HG02943 (cell line): ENCODE results near the gene FOXL3.
"Not testable (repeated sequence)": the region's sequence is repeated elsewhere in the genome, so short reads cannot be mapped to it uniquely, and the experiment has no call there.

Experiments used
- ATAC-seq: cut with Tn5 transposase; IDR thresholded peaks from one replicate; pipeline ENCODE4 v1.9.1; 2021; ENCODE audit warnings: mild to moderate bottlenecking, low read depth, moderate library complexity; ENCODE audit not compliant: unreplicated experiment

FOXL3 gene

DNA sequence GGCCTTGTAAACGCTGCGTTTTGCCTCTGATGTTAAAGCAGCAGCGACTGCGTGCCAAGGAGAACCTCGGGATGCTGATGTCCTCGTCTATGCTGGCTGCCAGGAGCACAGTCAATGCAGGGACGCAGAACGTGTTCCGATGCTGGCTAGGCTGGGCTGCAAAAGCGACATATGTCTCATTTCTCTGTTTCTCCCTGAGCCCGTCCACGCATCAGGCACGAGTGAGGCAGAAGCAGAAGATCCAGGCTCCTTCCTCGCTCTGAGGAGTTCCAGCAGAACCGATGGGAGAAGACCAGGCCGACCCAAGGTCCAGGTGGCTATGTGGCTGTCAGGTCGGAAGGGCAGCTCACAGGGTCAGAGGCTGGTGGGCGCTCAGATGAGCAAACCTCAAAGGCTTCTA lies 3.7 kb upstream of the FOXL3 start:
- ATAC-seq = no peak

DNA sequence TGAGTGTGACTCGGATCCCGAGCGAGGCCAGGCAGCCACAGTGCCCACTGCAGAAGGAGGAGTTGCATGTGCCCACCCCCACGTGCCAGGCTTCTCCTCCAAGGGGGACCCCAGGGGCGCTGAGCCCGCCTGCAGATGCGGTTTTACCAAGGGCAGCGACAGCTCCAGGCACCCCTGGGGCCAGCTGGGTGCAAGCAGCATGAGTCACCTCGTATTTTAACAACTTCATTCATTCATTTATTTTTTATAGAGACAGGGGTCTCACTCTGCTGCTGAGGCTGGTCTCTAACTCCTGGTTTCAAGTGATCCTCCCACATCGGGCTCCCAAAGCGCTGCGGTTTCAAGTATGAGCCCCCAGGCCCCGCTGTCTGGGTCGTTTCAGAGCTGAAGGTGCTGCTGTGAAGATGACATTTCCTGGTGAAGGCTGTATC lies 1.3 kb upstream of the FOXL3 start:
- no peak for ATAC-seq

DNA sequence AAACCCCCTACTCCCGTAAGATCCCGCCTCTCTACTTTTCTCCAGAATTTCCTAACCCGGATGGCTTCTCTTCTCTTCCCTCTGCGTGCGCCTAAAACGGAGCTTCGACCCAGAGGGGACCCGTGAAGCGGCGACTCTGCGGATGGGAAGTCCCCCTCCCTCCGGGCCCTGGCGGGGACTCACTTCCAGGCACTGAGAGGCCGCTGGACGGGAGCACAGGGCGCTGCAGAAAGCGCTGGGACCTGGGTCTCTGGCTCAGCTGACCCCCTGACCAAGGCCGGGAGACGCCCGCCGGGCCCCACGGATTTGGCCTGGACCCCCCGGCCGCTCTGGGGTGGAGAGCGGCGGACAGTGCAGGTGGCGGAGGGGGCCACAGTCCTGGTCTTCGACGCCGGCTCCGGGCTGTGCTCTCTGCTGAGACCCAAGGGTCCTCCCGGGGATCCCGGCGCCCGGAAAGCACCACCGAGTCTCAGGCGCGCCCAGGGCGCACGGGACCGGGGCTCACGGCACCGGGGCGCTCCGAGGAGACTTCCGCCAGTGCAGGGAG lies 688 bp upstream of the FOXL3 start:
- ATAC-seq = no peak

DNA sequence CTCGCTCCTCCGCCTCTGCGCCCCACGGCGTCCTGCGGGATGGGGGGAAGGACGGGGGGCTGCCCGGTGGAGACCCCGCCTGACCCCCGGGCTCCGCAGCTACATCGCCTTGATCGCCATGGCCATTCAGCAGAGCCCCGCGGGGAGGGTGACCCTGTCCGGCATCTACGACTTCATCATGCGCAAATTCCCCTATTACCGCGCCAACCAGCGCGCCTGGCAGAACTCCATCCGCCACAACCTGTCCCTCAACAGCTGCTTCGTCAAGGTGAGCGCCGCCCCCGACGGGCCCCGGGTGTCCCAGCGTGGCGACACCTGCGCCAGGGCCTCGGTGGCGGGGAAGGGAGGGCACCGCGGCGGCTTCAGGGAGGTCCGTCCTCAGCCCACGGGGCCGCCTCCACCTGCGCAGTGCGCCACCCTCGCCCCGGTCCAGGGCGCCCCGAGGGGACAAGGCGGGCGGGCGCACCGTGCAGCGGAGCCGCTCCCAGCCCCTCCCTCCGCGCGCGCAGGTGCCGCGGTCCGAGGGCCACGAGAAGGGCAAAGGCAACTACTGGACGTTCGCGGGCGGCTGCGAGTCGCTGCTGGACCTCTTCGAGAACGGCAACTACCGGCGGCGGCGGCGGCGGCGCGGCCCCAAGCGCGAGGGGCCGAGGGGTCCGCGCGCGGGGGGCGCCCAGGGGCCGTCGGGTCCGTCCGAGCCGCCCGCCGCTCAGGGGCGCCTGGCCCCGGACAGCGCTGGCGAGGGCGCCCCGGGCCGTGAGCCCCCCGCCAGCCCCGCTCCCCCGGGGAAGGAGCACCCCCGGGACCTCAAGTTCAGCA lies 793 bp downstream of the FOXL3 start:
- ATAC-seq = no peak

DNA sequence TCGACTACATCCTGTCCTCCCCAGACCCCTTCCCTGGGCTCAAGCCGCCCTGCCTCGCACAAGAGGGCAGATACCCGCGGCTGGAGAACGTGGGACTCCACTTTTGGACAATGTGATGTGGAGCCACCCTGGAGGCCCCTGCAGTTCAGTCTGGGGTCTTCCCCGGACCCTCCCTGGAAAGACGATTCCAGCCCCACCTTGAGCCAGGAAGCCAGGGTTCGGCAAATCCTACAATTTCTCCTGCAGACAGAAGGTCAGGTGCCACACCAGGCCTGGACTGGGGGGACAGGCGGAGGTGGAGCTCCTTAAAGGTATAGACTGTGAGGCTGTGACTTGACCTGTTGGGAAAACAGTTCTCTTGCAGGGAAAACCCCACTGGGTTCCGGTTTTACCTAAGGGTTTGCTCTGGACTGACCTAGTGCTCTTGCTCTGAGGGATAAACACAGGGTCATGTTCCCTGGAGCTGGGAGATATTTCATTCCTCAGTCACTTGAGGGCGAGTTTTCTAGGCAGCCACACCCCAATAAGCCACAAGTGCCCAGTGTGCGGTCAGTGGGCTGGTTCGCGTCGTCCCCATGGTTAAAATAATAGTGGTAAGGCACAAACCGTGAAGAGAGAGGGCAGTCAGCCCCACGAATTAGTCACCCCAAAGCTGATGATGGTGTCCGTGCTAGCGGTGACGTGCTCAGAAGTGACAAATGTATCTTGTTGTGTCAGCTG lies 1.6 kb downstream of the FOXL3 start:
- ATAC-seq = no peak

DNA sequence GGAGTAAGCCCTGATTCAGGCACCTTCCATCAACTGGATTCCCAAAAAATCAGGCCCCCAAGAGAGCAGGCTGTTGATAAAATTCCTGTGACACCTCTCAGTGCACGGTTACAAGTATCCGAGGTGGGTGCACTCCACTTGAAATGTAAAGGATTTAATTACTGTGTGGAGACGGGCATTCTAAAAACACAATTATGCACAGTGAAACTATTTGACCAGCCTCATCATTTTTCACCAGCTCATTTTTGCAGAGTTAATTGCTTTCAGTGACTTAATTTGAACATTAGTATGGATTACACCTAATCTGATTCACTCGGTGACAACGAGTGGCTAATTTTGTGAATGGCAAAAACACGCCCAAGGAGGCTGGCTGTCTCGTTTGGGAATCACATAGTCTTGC lies 2.3 kb downstream of the FOXL3 start:
- no peak for ATAC-seq

DNA sequence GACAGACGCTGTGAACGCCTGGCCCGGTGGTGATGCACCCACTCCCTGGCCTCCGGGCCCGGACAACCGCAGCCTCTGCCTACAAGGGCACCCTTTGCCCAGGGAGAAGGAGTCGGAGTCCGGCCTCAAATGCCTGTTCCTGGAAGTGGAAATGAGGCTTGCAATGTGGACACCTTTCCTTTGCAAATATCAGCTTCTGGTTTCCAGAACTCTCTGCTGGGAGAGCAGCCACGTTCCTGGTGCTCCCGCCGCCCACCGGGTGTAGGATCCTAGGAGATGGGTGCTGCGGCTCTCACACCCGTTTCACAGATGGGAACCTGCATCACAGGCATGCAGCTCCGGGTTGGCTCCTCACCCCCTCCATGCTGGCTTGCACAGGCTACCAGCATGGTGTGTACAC lies 2.9 kb downstream of the FOXL3 start:
- ATAC-seq = no peak

DNA sequence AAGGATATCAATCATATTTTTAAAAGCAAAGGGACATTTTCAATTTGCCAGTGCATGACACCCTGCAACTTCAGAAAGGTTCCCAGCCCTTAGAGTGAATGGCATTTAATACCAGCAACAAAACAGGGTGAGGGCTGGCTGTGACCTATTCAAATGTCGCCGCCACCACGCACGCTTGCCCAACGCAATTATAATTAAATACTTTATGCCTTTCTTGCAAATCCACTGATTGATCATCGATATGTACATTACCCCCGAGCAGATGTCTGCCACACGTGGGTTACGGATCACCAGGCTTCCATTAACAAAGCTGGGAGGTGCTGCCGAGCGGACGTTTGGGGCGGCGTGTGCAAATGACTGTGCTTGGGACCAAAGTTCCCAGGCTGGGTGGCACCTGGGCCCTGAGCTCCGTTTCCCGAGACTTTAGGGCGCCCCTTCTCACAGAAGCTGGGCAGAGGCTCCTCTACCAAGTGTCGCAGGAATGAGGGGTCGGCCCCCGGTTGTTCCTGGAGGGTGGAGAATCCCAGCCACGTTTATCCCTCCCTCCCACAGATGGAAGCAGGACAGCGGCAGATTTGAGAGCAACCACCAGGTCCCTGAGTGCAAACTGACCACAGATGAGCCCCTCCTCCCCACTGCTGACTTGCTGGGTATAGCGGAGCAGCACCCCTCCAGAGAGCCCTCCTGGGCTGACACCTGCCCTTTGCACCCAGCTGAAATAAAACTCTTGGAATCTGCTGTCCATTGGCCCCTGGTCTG lies 3.9 kb downstream of the FOXL3 start:
- ATAC-seq = no peak

DNA sequence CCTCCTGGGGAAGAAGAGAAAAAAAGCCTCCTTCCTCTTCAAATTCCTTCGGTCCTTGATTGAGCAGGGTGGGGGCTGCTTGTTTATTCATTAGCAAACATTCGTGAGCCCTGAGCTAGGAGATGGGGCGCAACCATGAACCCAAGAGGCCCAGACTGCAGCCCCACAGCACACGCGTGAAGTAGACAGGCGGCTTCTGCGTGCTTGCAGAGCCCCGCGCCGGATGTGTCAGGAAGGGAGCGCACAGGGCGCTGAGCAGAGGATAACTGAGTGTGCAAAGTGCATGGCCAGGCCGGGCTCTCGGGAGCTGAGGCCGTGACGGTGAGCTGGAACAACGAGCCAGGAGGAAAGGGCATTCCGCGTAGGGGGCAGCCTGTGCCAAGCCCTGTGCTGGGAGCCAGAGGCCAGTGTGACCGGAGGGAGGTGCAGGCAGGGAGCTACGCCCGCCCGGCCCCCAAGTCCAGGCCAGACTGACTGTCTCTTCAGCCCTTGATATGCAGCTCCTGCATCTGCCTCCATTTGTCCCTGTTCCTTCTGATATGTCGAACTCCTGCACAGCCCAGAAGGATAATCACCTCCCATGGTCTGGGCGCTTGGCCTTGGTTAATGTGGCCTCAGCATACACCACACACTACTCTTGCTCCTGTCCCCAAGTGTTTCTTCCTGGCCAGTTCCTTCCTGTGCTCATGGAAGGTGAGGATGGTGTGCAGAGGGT lies 4.6 kb downstream of the FOXL3 start:
- ATAC-seq = no peak

DNA sequence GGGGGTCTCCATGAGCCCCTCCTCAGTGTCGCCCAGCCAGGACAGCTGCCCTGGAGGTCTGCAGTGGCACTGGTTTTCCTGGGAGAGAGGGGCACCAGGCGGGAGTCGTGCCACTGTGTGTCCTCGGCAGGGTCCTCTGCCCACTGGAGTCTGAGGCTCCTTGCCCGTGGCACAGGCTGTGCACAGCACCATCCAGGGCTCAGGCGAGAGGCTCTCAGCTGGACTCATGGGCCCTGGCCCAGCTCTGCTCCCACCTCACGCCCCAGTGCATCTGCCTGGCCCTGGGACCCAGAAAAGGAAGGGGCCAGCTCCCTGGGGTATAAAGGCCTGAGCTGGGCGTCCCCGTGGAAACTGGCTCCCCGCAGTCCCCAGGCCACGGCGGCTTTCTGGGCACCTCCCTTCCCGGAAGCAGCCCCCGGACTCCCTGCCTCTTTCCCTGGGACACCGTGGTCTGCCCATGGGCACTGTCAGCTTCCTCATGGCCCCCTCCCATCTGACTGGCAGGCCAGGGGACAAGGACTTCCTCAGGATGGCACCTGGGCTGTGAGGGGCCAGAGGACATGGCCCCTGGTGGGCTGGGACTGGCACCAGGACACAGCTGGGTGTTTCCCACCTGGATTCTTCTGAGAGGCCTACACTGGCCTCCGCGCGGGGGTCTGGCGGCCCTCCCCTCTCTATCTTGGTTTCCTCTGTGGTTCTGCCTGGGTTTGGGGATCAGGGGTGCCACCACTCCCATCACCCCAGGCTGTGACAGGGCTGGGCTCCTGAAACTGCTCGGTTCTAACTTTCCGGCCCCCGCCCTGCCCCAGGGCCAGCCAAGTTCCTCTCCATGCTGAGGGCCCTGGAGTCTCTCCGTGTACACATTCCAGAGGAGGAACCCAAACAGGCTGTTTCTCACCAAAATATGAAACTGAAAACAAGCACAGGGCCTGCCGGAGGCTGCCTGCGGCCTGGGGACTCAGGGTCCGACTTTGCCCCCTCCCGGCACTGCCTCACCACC lies 5.5 kb downstream of the FOXL3 start:
- no peak for ATAC-seq

DNA sequence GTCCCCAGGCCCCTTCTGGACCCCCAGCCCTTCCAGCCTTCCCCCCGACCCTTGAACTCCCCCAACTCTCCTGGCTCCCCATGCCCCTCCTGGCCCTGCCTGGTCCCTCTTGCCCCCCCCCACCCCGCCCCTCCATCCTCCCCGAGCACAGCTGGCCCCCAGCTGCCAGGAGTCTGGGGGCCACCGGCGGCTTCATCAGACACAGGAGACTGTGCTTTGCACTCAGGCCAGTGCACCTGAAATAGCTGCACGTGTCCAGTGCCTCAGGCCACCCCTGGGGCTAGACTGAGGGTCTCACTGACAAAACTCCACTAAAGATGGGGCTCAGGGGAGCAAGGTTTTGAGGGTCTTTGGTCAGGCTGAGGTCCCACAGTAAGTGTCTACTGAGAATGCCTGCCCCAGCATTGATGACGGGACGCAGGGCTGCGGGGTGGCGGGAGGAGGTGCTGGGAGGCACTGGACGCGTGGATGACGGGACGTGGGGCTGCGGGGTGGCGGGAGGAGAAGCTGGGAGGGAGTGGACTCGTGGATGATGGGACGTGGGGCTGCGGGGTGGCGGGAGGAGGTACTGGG lies 6.5 kb downstream of the FOXL3 start:
- no peak for ATAC-seq

DNA sequence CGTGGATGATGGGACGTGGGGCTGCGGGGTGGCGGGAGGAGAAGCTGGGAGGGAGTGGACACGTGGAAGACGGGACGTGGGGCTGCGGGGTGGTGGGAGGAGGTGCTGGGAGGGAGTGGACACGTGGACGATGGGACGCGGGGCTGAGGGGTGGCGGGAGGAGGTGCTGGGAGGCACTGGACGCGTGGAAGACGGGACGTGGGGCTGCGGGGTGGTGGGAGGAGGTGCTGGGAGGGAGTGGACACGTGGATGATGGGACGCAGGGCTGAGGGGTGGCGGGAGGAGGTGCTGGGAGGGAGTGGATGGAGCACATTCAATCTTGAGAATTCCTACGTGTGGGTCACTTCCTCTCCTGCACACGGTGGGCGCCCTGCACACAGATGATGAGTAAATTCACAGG lies 7.2 kb downstream of the FOXL3 start:
- not testable (repeated sequence) for ATAC-seq

DNA sequence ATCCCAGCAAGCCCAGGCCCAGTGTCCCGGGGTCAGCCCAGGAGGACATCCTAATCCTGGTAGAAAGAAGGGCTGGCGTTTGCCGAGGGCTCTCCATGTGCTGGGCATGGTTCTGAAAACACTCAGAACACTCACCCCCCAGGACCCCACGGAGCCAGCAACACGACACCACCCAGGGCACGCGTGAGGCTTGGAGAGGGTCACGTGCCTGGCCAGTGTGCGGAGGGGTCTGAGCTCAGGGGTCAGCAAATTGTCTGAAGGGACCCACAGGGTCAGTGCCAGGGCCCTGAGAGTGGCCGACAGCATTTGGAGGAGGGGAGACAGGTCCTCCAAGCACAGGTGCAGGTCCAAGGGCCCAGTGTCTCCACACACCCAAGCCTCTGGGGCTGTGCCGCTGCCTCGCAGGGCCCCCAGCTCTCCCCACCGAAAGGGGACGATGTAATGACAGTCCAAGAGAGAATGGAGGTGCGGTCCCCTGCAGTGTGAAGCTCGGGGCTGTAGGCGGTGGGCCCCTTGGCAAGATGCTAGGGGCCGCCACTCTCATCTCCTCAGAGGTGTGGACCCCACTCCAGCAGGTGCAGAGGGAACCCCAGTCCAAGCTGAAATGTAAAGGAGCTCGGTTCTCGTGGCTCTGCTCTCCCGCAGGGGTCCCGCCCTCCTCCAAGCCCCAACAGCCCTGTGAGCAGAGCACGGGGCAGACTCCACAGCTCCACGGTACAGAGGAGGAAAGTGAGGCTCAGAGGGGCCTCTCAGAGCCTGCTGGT lies 7.8 kb downstream of the FOXL3 start:
- ATAC-seq = no peak

DNA sequence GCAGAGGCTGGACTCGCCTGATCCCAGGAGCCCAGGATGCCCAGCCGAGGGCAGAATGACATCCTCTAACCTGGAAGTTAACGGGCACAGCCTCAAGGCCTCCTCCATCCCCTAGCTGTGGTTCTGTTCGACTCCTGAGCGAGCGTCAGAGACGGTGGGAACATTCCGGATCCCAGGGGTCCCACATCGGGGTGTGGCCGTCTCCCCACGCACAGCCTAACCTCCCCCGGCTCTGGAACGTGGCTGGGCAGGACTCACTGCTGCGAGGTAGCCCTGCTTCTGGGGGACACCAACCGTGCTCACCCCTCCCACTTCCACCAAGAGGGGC lies 8.4 kb downstream of the FOXL3 start:
- no peak for ATAC-seq

DNA sequence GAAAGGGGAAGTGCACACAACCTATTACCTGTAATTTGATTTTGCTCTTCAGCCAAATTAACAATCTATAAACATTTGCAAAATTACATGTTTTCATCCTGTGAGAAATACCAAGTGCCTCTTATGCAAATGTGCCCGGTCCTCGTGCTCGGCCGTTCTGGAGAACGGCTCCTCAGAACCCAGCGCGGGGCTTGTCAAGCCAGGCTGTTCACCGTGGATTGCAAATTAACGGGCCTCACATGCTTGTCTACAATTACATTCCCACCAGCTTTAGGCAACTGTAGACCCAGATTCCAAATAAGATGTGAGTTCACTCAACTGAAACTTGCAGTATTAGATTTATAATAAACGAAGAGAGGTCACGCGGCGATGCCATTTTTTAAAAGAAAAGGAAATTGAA lies 8.8 kb downstream of the FOXL3 start:
- no peak for ATAC-seq

DNA sequence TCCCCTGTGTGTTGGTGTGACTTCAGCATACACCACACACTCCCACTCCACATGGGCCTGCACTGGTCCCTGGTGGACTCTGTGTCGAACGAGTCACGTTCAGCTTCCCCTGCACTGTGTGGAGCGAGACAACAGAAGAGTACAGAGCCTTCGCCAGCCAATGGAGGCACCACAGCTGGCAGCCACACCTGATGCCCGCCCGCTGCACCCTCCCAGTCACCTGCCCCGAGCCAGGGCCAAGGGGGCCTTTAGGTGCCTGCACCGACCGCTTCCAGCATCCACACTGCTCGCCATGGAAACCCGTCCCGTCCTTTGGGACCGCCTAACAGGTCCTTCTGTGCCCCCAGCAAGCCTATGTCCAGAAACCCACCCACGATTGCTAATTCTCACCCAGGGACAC lies 9.2 kb downstream of the FOXL3 start:
- ATAC-seq = no peak

DNA sequence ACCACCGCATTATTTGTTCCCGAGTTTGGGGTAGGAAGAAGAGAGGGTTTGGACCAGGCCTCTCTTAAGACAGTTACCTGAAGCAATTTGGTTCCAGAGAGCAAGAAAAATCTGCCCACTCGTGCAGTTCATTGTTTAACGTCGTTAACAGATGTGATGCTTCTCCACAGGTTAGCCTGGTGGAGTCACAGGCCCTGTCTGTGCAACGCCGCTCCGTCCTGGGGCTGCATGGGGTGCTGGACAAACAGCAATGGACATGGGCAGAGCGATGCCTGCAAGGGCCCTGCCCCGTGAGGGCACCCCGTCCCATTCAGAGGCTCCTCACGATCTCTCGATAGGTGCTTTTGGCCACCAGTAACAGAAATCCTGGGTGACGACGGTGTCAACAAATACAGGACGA lies 9.7 kb downstream of the FOXL3 start:
- no peak for ATAC-seq

DNA sequence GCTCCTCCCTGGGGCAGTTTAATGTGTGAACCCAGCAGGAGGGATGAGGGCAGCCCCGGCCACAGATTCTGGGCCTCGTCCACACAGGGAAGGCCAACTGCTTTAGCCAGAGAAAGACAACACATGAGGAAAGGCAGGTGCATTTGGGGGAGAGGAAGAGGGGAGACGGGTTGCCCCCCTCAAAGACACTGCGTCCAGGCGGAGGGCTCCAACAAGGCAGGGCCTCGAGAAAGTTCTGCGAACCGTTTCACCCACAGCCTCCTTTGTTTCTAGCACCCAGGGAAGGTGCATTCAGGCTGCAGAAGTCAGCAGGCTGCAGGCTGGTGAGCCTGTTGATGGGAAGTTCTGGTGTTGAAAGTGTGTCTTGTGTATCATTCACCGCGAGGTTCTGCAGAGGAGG lies 10.1 kb downstream of the FOXL3 start:
- no peak for ATAC-seq
